DMS153 treated with DMSO at 0.1 percent for 48 hours (cell line): ENCODE data around the gene LRP1B.
A peak's percentile ranks its signal among the peaks of the same experiment; 100 is the strongest.

Source experiments
- DNase-seq: peaks from one replicate; lab custom pipeline; 2025; ENCODE audit not compliant: unreplicated experiment; lab: John Stamatoyannopoulos, UW

Gene LRP1B

DNA sequence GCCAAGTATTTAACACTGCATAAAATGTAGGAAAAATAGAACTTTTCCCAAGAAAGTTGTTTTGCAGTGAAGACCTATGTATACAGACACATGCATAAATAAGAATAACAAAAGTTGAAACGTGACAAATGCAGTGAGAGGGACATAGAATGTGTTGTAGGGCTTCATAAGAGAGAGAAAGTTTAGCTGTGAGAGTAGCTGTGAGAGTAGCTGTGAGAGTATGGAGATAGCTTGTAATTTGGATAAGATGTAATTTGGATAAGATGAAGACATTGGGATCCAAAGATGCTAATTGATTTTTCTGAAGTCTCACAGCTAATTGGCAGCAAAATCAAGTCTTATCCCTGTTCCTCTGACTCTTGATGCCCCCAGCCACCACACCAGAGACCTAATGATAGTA, 170.9 kb downstream of the LRP1B start:
- DNase-seq: no peak

DNA sequence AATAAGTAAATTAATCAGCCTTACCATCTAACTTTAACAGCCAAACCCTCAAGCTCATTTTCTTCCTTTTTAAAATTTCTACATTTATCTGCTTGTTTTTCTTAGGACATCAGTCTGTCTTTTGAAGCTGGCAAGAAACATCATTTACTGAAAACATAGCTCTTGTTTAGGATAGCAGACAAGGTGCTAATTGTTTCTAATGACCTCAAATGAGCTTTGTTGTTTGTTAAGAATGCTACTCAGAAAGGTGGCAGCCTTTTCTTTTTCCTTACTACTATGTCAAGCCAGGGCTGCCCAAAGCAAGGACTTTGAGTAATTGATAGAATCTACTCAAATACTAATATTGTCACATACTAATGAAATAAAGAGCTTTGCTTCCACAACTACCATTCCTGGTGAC, 171.8 kb downstream of the LRP1B start:
- no peak for DNase-seq

GRCh38 chr2:141957827-141958450, 172.9 kb downstream of the LRP1B start:
- DNase-seq: no peak

DNA sequence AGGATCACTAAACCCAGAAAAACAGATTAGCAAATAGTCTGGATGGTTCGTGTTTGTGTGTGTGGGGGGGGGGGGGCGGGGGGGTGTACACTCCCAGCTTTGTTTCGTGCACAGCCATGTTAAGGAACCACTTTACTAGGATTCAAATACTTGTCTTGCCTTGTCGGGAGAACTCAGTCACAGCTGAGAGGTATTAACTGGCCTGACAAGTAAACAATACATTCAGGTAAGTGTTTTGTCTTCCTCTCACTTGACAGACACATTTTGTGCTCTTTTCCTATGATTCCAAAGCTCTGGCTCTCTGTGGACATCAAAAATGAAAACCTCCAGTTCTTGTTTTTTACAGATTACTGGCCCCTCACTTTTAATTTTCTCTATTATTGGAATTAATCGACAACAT, 173.5 kb downstream of the LRP1B start:
- no peak for DNase-seq

DNA sequence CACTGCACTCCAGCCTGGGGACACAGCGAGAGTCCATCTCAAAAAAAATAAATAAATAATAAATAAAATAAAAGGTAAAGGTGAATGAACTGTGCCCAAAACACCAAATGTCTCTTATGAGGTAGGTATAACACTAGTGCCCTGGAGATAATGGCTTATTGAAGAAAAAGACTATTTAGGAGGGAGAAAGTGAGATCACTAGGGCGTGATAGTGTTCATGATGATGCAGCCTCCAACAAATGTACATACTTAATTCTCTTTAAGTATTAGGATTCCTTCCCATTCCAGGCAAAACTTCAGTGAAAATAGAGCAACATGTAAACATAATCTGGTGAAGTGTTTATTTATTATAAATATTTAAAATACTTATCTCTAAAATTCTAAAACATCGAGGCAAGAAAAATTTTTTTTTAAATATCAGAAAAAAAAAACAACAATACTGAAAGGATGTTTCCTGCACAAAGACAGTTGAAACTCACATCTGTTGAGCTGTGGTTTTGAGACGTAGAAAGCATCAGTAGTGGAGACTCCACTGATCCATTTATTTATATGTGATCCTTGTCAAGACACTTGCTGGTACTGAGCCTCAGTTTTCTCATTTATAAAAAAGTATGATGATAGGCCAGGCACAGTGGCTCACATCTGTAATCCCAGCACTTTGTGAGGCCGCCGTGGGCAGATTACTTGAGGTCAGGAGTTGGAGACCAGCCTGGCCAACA, 183.3 kb downstream of the LRP1B start:
- no peak for DNase-seq

GRCh38 chr2:141946016-141946415, 184.8 kb downstream of the LRP1B start:
- no peak for DNase-seq

DNA sequence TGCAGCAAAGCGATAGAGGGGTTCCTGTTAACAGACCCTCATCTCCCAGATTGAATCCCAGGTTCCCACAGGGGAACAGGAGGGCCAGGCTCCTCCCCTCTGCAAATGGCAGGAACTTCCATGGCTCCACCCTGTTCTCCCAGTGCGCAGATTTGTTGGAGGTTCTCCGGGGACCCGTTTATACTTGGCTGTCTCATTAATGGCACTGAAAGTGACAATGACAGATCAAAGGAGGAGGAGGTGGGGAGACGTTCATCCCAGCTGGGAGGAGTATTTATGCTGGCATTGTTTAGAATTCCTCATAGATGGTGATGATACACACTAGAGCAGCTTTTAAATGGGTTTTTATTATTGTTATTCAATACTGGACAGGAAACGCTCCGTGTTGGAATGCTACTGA, 186.9 kb downstream of the LRP1B start:
- no peak for DNase-seq

GRCh38 chr2:141942006-141942789, 188.6 kb downstream of the LRP1B start:
- DNase-seq: no peak

- no peak for DNase-seq
Measured at GRCh38 chr2:141941210-141941714, 189.6 kb downstream of the LRP1B start.

- DNase-seq: no peak
Measured at GRCh38 chr2:141940709-141941108, 190.1 kb downstream of the LRP1B start.

GRCh38 chr2:141933226-141933625, 197.6 kb downstream of the LRP1B start:
- DNase-seq: no peak

DNA sequence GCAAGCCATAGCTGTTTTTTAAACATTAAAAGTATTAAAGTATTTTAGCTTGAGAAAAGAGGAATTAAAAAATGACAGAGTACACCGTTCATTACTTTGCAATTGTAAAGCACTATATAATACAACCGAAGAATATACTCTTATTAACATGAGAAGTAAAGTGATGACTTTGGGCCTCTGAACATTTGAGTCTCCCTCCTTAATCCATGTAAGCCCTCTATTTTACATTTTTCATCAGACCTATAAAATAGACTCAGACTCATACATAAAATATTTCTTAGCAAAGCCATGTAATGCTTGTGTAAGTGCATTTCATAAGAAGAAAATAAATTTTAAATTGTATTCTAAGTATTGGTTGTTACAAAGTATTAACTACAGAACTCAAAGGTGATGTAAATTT, 198.6 kb downstream of the LRP1B start:
- no peak for DNase-seq

DNA sequence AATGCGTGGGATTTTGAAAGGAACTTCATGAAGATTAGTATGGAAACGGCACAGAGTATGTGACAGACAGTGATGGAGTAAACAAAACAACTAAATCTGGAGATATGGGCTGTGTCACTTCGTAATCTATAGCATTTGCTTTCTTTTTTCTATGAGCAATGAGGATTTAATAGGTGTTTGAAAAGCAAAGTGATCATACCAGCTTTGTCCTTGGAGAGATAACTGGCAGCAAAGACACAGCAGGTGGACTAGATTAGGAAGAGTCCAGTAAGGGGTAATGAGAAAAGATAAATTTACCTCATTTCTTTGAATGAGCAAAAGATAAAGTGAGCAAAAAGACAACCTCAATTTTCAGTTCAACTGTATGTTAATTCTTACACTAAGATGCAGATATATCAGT, 199.0 kb downstream of the LRP1B start:
- no peak for DNase-seq

DNA sequence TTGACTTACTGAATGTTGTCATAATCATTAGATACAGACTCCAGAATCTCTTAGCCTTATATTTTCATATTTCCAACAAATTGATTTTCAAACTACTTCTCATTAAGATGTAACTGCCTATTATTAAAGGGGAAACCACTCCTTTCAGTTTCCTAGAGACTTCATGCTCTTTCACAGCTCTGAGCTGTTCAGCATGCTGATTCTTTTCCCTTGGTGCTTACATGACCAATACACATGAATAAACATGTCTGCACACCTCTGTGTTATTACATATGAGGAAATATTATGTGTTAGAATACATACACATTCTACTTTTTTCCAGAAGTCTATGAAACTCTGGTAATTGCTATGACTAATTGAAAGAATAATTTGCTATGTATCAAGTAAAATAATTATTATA, 200.0 kb downstream of the LRP1B start:
- no peak for DNase-seq

GRCh38 chr2:141929331-141930252, 201.2 kb downstream of the LRP1B start:
- DNase-seq: no peak

DNA sequence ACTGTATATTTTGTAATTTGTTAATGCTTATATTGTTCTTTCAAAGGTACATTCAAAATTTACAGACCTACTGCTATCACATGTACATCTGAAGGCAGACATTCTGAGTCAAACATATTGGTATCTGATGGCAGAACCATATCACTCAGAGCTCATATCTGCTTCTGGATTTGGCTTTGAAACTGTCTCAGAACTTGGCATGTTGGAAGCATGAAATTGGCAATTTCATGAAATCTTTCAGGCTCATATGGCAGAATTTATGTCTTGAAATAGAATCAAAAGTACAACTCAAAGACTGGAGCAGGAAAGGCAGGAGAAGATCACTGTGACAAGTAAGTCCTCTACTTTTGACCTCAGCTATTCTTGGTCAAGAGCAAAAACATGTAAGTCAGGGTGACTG, 202.3 kb downstream of the LRP1B start:
- no peak for DNase-seq

- no peak for DNase-seq
Measured at GRCh38 chr2:141927536-141927935, 203.3 kb downstream of the LRP1B start.

- no peak for DNase-seq
Measured at GRCh38 chr2:141925511-141925910, 205.3 kb downstream of the LRP1B start.

- no peak for DNase-seq
Measured at GRCh38 chr2:141923657-141924056, 207.2 kb downstream of the LRP1B start.

- peak; percentile 27 for DNase-seq
Measured at GRCh38 chr2:141911485-141912066, 219.2 kb downstream of the LRP1B start.

- DNase-seq: no peak
Measured at GRCh38 chr2:141906678-141907077, 224.1 kb downstream of the LRP1B start.
